ENCODE results near the gene HMMR. TPM values are rescaled to one million over a fixed set of nuclear protein-coding genes. Genes with fewer than 3 reads are reported as not detected.
"Not testable (repeated sequence)": the region's sequence is repeated elsewhere in the genome, so short reads cannot be mapped to it uniquely, and the experiment has no call there.

The HMMR gene
- total RNA-seq = 1 to 10 TPM; 2.5 to 3.5 (median 3.1) TPM

- Mint-ChIP-seq H3K27me3 (ENCODE audit: low read depth) (no peaks in the 10 kb centered on the region), H3K9me3 (no peaks in the 10 kb centered on the region), H3K4me1 (ENCODE audit: low read depth) (peaks cover 28% of the 10 kb centered on the region), H3K36me3 (ENCODE audit: insufficient read depth) (peaks cover 7% of the 10 kb centered on the region), H3K4me3 (peak within 1 kb of the TSS; percentile 98)
- no peak for DNase-seq
- no peak for ATAC-seq
These were observed at the start of gene HMMR for GRCh38 chr5:163460562-163461171. TSS of gene HMMR (plus strand) at chr5:163460632. CDS start at chr5:163460693, 61 bp downstream.

- not testable (repeated sequence) for ATAC-seq; H3K4me1 Mint-ChIP-seq (ENCODE audit: low read depth); H3K36me3 Mint-ChIP-seq (ENCODE audit: insufficient read depth); DNase-seq; H3K9me3 Mint-ChIP-seq; H3K4me3 Mint-ChIP-seq
- H3K27me3 Mint-ChIP-seq (ENCODE audit: low read depth) = peaks cover 25% of the 10 kb centered on the region
These were observed 44.8 kb upstream of the HMMR start for GRCh38 chr5:163415673-163416072.

GRCh38 chr5:163424836-163425235, 35.6 kb upstream of the HMMR start:
- DNase-seq (no peak), ATAC-seq (no peak)
- H3K4me1 Mint-ChIP-seq (ENCODE audit: low read depth) = peaks cover 3% of the 10 kb centered on the region
- H3K27me3 Mint-ChIP-seq (ENCODE audit: low read depth) = peaks cover 14% of the 10 kb centered on the region
- H3K9me3 Mint-ChIP-seq = no peaks in the 10 kb centered on the region
- H3K4me3 Mint-ChIP-seq = no peak overlapping the region
- H3K36me3 Mint-ChIP-seq (ENCODE audit: insufficient read depth) = no peaks in the 10 kb centered on the region

- peaks cover 13% of the 10 kb centered on the region for H3K27me3 Mint-ChIP-seq (ENCODE audit: low read depth)
- DNase-seq; H3K4me3 Mint-ChIP-seq; H3K4me1 Mint-ChIP-seq (ENCODE audit: low read depth); ATAC-seq; H3K36me3 Mint-ChIP-seq (ENCODE audit: insufficient read depth); H3K9me3 Mint-ChIP-seq: not testable (repeated sequence)
These were observed 34.3 kb upstream of the HMMR start for GRCh38 chr5:163426128-163426527.

GRCh38 chr5:163432544-163432943, 27.9 kb upstream of the HMMR start:
- no peaks in the 10 kb centered on the region for H3K9me3 Mint-ChIP-seq
- H3K4me1 Mint-ChIP-seq (ENCODE audit: low read depth) = peaks cover 9% of the 10 kb centered on the region
- H3K27me3 Mint-ChIP-seq (ENCODE audit: low read depth) = no peaks in the 10 kb centered on the region
- ATAC-seq (no peak), DNase-seq (no peak)
- H3K4me3 Mint-ChIP-seq = no peak overlapping the region
- no peaks in the 10 kb centered on the region for H3K36me3 Mint-ChIP-seq (ENCODE audit: insufficient read depth)

- no peaks in the 10 kb centered on the region for H3K36me3 Mint-ChIP-seq (ENCODE audit: insufficient read depth)
- DNase-seq = no peak
- H3K4me3 Mint-ChIP-seq = no peak overlapping the region
- no peaks in the 10 kb centered on the region for H3K27me3 Mint-ChIP-seq (ENCODE audit: low read depth)
- no peaks in the 10 kb centered on the region for H3K9me3 Mint-ChIP-seq
- H3K4me1 Mint-ChIP-seq (ENCODE audit: low read depth) = peaks cover 12% of the 10 kb centered on the region
- ATAC-seq = no peak
These were observed 27.2 kb upstream of the HMMR start for GRCh38 chr5:163433271-163433670.

- ATAC-seq = peak in 1 of 2 donors; percentile 23
- peaks cover 23% of the 10 kb centered on the region for H3K4me1 Mint-ChIP-seq (ENCODE audit: low read depth)
- no peak for DNase-seq
- no peaks in the 10 kb centered on the region for H3K27me3 Mint-ChIP-seq (ENCODE audit: low read depth)
- no peaks in the 10 kb centered on the region for H3K36me3 Mint-ChIP-seq (ENCODE audit: insufficient read depth)
- H3K4me3 Mint-ChIP-seq = no peak overlapping the region
- no peaks in the 10 kb centered on the region for H3K9me3 Mint-ChIP-seq
These were observed 26.0 kb upstream of the HMMR start for GRCh38 chr5:163434401-163434866.

- DNase-seq = no peak
- no peak for ATAC-seq
- Mint-ChIP-seq H3K9me3 (no peaks in the 10 kb centered on the region), H3K4me1 (ENCODE audit: low read depth) (peaks cover 37% of the 10 kb centered on the region), H3K36me3 (ENCODE audit: insufficient read depth) (peaks cover 8% of the 10 kb centered on the region), H3K4me3 (peak overlapping the region; percentile 88), H3K27me3 (ENCODE audit: low read depth) (no peaks in the 10 kb centered on the region)
These were observed 23.9 kb upstream of the HMMR start for GRCh38 chr5:163436515-163436914.

GRCh38 chr5:163437011-163437308, 23.5 kb upstream of the HMMR start:
- no peak for DNase-seq
- no peak for ATAC-seq
- Mint-ChIP-seq H3K36me3 (ENCODE audit: insufficient read depth) (peaks cover 8% of the 10 kb centered on the region), H3K27me3 (ENCODE audit: low read depth) (no peaks in the 10 kb centered on the region), H3K9me3 (no peaks in the 10 kb centered on the region), H3K4me1 (ENCODE audit: low read depth) (peaks cover 37% of the 10 kb centered on the region), H3K4me3 (peak overlapping the region; percentile 88)

- DNase-seq (peak; percentile 77), ATAC-seq (peak; percentile 94 to 97)
- H3K4me1 Mint-ChIP-seq (ENCODE audit: low read depth) = peaks cover 37% of the 10 kb centered on the region
- H3K9me3 Mint-ChIP-seq = no peaks in the 10 kb centered on the region
- H3K36me3 Mint-ChIP-seq (ENCODE audit: insufficient read depth) = peaks cover 14% of the 10 kb centered on the region
- peak within 1 kb of the TSS; percentile 88 for H3K4me3 Mint-ChIP-seq
- no peaks in the 10 kb centered on the region for H3K27me3 Mint-ChIP-seq (ENCODE audit: low read depth)
These were observed 22.9 kb upstream of the HMMR start, which contains the start of gene CCNG1 for GRCh38 chr5:163437309-163438182. TSS of gene CCNG1 (plus strand) at chr5:163437595. CDS start at chr5:163439257, 1,662 bp downstream.

- Mint-ChIP-seq H3K4me3 (peak overlapping the region; percentile 88), H3K9me3 (no peaks in the 10 kb centered on the region), H3K27me3 (ENCODE audit: low read depth) (no peaks in the 10 kb centered on the region), H3K4me1 (ENCODE audit: low read depth) (peaks cover 37% of the 10 kb centered on the region), H3K36me3 (ENCODE audit: insufficient read depth) (peaks cover 17% of the 10 kb centered on the region)
- no peak for ATAC-seq
- no peak for DNase-seq
These were observed 21.4 kb upstream of the HMMR start for GRCh38 chr5:163439092-163439425.

GRCh38 chr5:163440954-163441353, 19.5 kb upstream of the HMMR start:
- Mint-ChIP-seq H3K36me3 (ENCODE audit: insufficient read depth) (peaks cover 20% of the 10 kb centered on the region), H3K27me3 (ENCODE audit: low read depth) (no peaks in the 10 kb centered on the region), H3K9me3 (no peaks in the 10 kb centered on the region), H3K4me1 (ENCODE audit: low read depth) (peaks cover 37% of the 10 kb centered on the region), H3K4me3 (no peak overlapping the region)
- DNase-seq = no peak
- no peak for ATAC-seq

- Mint-ChIP-seq H3K36me3 (ENCODE audit: insufficient read depth) (peaks cover 42% of the 10 kb centered on the region), H3K27me3 (ENCODE audit: low read depth) (no peaks in the 10 kb centered on the region), H3K9me3 (no peaks in the 10 kb centered on the region), H3K4me3 (no peak overlapping the region), H3K4me1 (ENCODE audit: low read depth) (peaks cover 13% of the 10 kb centered on the region)
- DNase-seq = no peak
- ATAC-seq = no peak
These were observed 15.9 kb upstream of the HMMR start for GRCh38 chr5:163444526-163444925.

GRCh38 chr5:163445345-163445744, 15.1 kb upstream of the HMMR start:
- H3K36me3 Mint-ChIP-seq (ENCODE audit: insufficient read depth) = peaks cover 43% of the 10 kb centered on the region
- no peaks in the 10 kb centered on the region for H3K27me3 Mint-ChIP-seq (ENCODE audit: low read depth)
- H3K9me3 Mint-ChIP-seq = no peaks in the 10 kb centered on the region
- H3K4me1 Mint-ChIP-seq (ENCODE audit: low read depth) = peaks cover 7% of the 10 kb centered on the region
- ATAC-seq = no peak
- no peak overlapping the region for H3K4me3 Mint-ChIP-seq
- no peak for DNase-seq

GRCh38 chr5:163447191-163447590, 13.2 kb upstream of the HMMR start:
- no peaks in the 10 kb centered on the region for H3K9me3 Mint-ChIP-seq
- DNase-seq (no peak), ATAC-seq (no peak)
- H3K36me3 Mint-ChIP-seq (ENCODE audit: insufficient read depth) = peaks cover 38% of the 10 kb centered on the region
- peaks cover 1% of the 10 kb centered on the region for H3K4me1 Mint-ChIP-seq (ENCODE audit: low read depth)
- H3K27me3 Mint-ChIP-seq (ENCODE audit: low read depth) = no peaks in the 10 kb centered on the region
- H3K4me3 Mint-ChIP-seq = no peak overlapping the region

Measured in activated T-cell treated with anti-CD3 and anti-CD28 coated beads, Interleukin-2, amount 50 U/mL, for 4 hours (primary cell).